Neural progenitor cell (in vitro differentiated cells): ENCODE data around the gene LRRC38. TPM values are rescaled to one million over a fixed set of nuclear protein-coding genes. Genes with fewer than 3 reads are reported as not detected.

ENCODE experiments used
- DNase-seq: peaks from one replicate; pipeline ENCODE4 v3.0.0-alpha.2; 2016; ENCODE audit warnings: low spot score
- H2AFZ ChIP-seq: fragments of 200-600 bp; sonication (generic); replicated peaks from 2 replicates; pipeline ENCODE4 v1.6.1; 2016; ENCODE audit warnings: antibody characterized with exemption
- H3F3A ChIP-seq: fragments of 200-600 bp; sonication (generic); 2 replicates; pipeline ENCODE4 v1.6.1; 2016; ENCODE audit warnings: antibody characterized with exemption, low read depth
- H3K27ac ChIP-seq: fragments of 200-600 bp; sonication (generic); 2 replicates; pipeline ENCODE4 v1.5.1; 2016; ENCODE audit warnings: mild to moderate bottlenecking
- H3K27me3 ChIP-seq: fragments of 200-600 bp; sonication (generic); 2 replicates; pipeline ENCODE4 v1.6.1; 2016; ENCODE audit warnings: mild to moderate bottlenecking, moderate library complexity
- H3K36me3 ChIP-seq: fragments of 200-600 bp; sonication (generic); 2 replicates; pipeline ENCODE4 v1.5.1; 2016
- H3K4me1 ChIP-seq: fragments of 200-600 bp; sonication (generic); 2 replicates; pipeline ENCODE4 v1.6.1; 2016; ENCODE audit warnings: mixed run types
- H3K4me2 ChIP-seq: fragments of 200-600 bp; sonication (generic); 2 replicates; pipeline ENCODE4 v1.6.1; 2016
- H3K4me3 ChIP-seq: fragments of 200-600 bp; sonication (generic); 2 replicates; pipeline ENCODE4 v1.5.1; 2016
- H3K79me2 ChIP-seq: fragments of 200-600 bp; sonication (generic); 2 replicates; pipeline ENCODE4 v1.6.1; 2016; ENCODE audit warnings: low read depth
- H3K9ac ChIP-seq: fragments of 200-600 bp; sonication (generic); 2 replicates; pipeline ENCODE4 v1.6.1; 2016
- H3K9me3 ChIP-seq: fragments of 200-600 bp; sonication (generic); 2 replicates; pipeline ENCODE4 v1.5.1; 2016; ENCODE audit warnings: low read depth
- H4K20me1 ChIP-seq: fragments of 200-600 bp; sonication (generic); 2 replicates; pipeline ENCODE4 v1.6.1; 2016; ENCODE audit warnings: low read depth
- H3K27ac Mint-ChIP-seq: 3 replicates; pipeline ENCODE4 v1.8.0; 2021; ENCODE audit warnings: mixed read lengths
- H3K27me3 Mint-ChIP-seq: 2 replicates; pipeline ENCODE4 v1.8.0; 2022; ENCODE audit warnings: low read depth, mild to moderate bottlenecking, inconsistent platforms, moderate library complexity, mixed read lengths; ENCODE audit not compliant: insufficient read depth
- H3K36me3 Mint-ChIP-seq: 3 replicates; pipeline ENCODE4 v1.8.0; 2021; ENCODE audit warnings: mixed read lengths
- H3K4me1 Mint-ChIP-seq: 3 replicates; pipeline ENCODE4 v1.8.0; 2021; ENCODE audit warnings: mixed read lengths
- H3K4me3 Mint-ChIP-seq: 3 replicates; pipeline ENCODE4 v1.8.0; 2021; ENCODE audit warnings: mild to moderate bottlenecking, moderate library complexity, mixed read lengths
- H3K9me3 Mint-ChIP-seq: 3 replicates; pipeline ENCODE4 v1.8.0; 2020; ENCODE audit warnings: mixed read lengths
- CTCF ChIP-seq: fragments of 200-600 bp; sonication (generic); IDR thresholded peaks from 2 replicates; pipeline ENCODE4 v1.5.1; 2017; ENCODE audit warnings: antibody characterized with exemption, mild to moderate bottlenecking
- EZH2 ChIP-seq: fragments of 200-600 bp; sonication (generic); IDR thresholded peaks from 2 replicates; pipeline ENCODE4 v1.6.1; 2017; ENCODE audit warnings: antibody characterized with exemption, mild to moderate bottlenecking, moderate library complexity
- EZH2phosphoT487 ChIP-seq: fragments of 200-600 bp; sonication (generic); IDR thresholded peaks from 2 replicates; pipeline ENCODE4 v1.6.1; 2017; ENCODE audit warnings: antibody characterized with exemption
- total RNA-seq: library from RNA; depleted of rRNA; stranded (reverse); fragments of >200 nt; gene quantifications from 2 replicates; pipeline ENCODE4 v1.2.3, GENCODE V29; 2015; ENCODE audit warnings: low replicate concordance

The LRRC38 gene
- total RNA-seq, 1 donor from 2014 or later: not detected

DNA sequence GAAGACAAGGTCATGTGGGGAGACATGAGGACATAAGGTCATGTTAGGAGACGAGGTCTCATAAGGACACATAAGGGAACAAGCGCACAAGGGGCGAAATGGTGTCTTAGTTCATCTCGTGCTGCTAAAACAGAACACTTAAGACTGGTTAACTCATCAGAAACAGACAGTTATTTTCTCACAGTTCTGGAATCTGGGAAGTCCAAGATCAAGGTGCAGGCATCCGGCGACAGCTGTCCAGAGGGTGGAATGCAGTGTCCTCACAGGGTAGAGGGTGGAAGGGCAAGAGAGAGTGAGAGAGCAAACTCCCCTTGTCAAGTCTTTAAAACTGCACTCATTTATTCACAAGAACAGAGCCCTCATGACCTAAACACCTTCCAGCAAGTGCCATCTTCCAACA, 35.2 kb upstream of the LRRC38 start:
- no peak overlapping the region for H3K27ac Mint-ChIP-seq
- Histone ChIP-seq H3F3A (no peaks in the 10 kb centered on the region), H3K4me2 (no peak overlapping the region), H3K4me1 (peaks cover 3% of the 10 kb centered on the region), H3K27ac (no peak overlapping the region), H4K20me1 (no peaks in the 10 kb centered on the region), H3K9ac (no peak overlapping the region), H3K36me3 (no peaks in the 10 kb centered on the region), H2AFZ (no peak overlapping the region), H3K9me3 (no peaks in the 10 kb centered on the region), H3K4me3 (no peak overlapping the region), H3K79me2 (no peaks in the 10 kb centered on the region), H3K27me3 (no peaks in the 10 kb centered on the region)
- TF ChIP-seq EZH2 (no peak), CTCF (no peak), EZH2phosphoT487 (no peak)
- no peaks in the 10 kb centered on the region for H3K36me3 Mint-ChIP-seq
- H3K4me1 Mint-ChIP-seq: peaks cover 6% of the 10 kb centered on the region
- H3K9me3 Mint-ChIP-seq: no peaks in the 10 kb centered on the region
- no peak overlapping the region for H3K4me3 Mint-ChIP-seq
- DNase-seq: no peak
- peaks cover 7% of the 10 kb centered on the region for H3K27me3 Mint-ChIP-seq

- H3K4me3 ChIP-seq: no peak overlapping the region
- Mint-ChIP-seq H3K4me1 (peaks cover 11% of the 10 kb centered on the region), H3K27ac (no peak overlapping the region), H3K4me3 (no peak overlapping the region), H3K36me3 (no peaks in the 10 kb centered on the region), H3K9me3 (no peaks in the 10 kb centered on the region), H3K27me3 (peaks cover 9% of the 10 kb centered on the region)
- H3K9ac ChIP-seq: no peak overlapping the region
- H3F3A ChIP-seq: no peaks in the 10 kb centered on the region
- H3K36me3 ChIP-seq: no peaks in the 10 kb centered on the region
- no peaks in the 10 kb centered on the region for H3K27me3 ChIP-seq
- H4K20me1 ChIP-seq: no peaks in the 10 kb centered on the region
- no peaks in the 10 kb centered on the region for H3K9me3 ChIP-seq
- no peak overlapping the region for H2AFZ ChIP-seq
- H3K4me1 ChIP-seq: peaks cover 9% of the 10 kb centered on the region
- no peak overlapping the region for H3K4me2 ChIP-seq
- DNase-seq: no peak
- H3K27ac ChIP-seq: no peak overlapping the region
- H3K79me2 ChIP-seq: no peaks in the 10 kb centered on the region
- TF ChIP-seq EZH2phosphoT487: no peak
- TF ChIP-seq CTCF: no peak
- no peak for TF ChIP-seq EZH2
Measured at GRCh38 chr1:13548281-13548680, 34.5 kb upstream of the LRRC38 start.

- TF ChIP-seq CTCF (no peak), EZH2 (no peak), EZH2phosphoT487 (no peak)
- Histone ChIP-seq H3K4me1 (peaks cover 9% of the 10 kb centered on the region), H3K27ac (no peak overlapping the region), H4K20me1 (no peaks in the 10 kb centered on the region), H3K4me3 (no peak overlapping the region), H3K4me2 (no peak overlapping the region), H2AFZ (no peak overlapping the region), H3K9me3 (no peaks in the 10 kb centered on the region), H3F3A (no peaks in the 10 kb centered on the region), H3K27me3 (no peaks in the 10 kb centered on the region), H3K36me3 (no peaks in the 10 kb centered on the region), H3K79me2 (no peaks in the 10 kb centered on the region), H3K9ac (no peak overlapping the region)
- H3K27ac Mint-ChIP-seq: no peak overlapping the region
- H3K36me3 Mint-ChIP-seq: no peaks in the 10 kb centered on the region
- H3K4me1 Mint-ChIP-seq: peaks cover 11% of the 10 kb centered on the region
- no peaks in the 10 kb centered on the region for H3K9me3 Mint-ChIP-seq
- peaks cover 9% of the 10 kb centered on the region for H3K27me3 Mint-ChIP-seq
- no peak for DNase-seq
- no peak overlapping the region for H3K4me3 Mint-ChIP-seq
Measured at GRCh38 chr1:13546791-13547190, 33.0 kb upstream of the LRRC38 start.

- Mint-ChIP-seq H3K9me3 (no peaks in the 10 kb centered on the region), H3K4me1 (peaks cover 11% of the 10 kb centered on the region), H3K27ac (no peak overlapping the region), H3K4me3 (no peak overlapping the region), H3K27me3 (peaks cover 11% of the 10 kb centered on the region), H3K36me3 (no peaks in the 10 kb centered on the region)
- Histone ChIP-seq H3K4me2 (no peak overlapping the region), H3K9me3 (no peaks in the 10 kb centered on the region), H3F3A (no peaks in the 10 kb centered on the region), H3K27me3 (no peaks in the 10 kb centered on the region), H3K79me2 (no peaks in the 10 kb centered on the region), H2AFZ (no peak overlapping the region), H3K9ac (no peak overlapping the region), H3K27ac (no peak overlapping the region), H3K4me1 (peaks cover 9% of the 10 kb centered on the region), H3K4me3 (no peak overlapping the region), H3K36me3 (no peaks in the 10 kb centered on the region), H4K20me1 (no peaks in the 10 kb centered on the region)
- TF ChIP-seq EZH2phosphoT487 (no peak), EZH2 (no peak), CTCF (no peak)
- no peak for DNase-seq
Measured at GRCh38 chr1:13544221-13544556, 30.4 kb upstream of the LRRC38 start.
